Measurements from ENCODE around the gene TOM1. TPM values are rescaled to one million over a fixed set of nuclear protein-coding genes. Genes with fewer than 3 reads are reported as not detected.

TOM1 gene
- total RNA-seq, 1 experiment from 2014 or later: 22.3 TPM

GRCh38 chr22:35348026-35348590 is 48.4 kb downstream of the TOM1 start:
- H2BK12ac ChIP-seq (ENCODE audit: insufficient read length, low read depth, low read length): no peak overlapping the region
- H3K56ac ChIP-seq (ENCODE audit: insufficient read length, low read depth, low read length): no peak overlapping the region

More at GRCh38 chr22:35348026-35348590, 48.4 kb downstream of the TOM1 start:
- Histone ChIP-seq H3K27ac (ENCODE audit: insufficient read length, low read depth, low read length) (no peak overlapping the region), H3T11ph (ENCODE audit: low read length) (no peak overlapping the region), H3K4me1 (ENCODE audit: insufficient read depth, low read length) (no peaks in the 10 kb centered on the region), H3K27me3 (ENCODE audit: insufficient read depth, low read length) (no peaks in the 10 kb centered on the region), H2BK20ac (ENCODE audit: low read depth, low read length, poor library complexity, severe bottlenecking) (no peak overlapping the region), H4K91ac (ENCODE audit: insufficient read length, low read depth, low read length) (no peak overlapping the region), H3K79me1 (ENCODE audit: insufficient read depth, low read depth, low read length, poor library complexity, severe bottlenecking) (no peaks in the 10 kb centered on the region), H3K9ac (ENCODE audit: extremely low read depth, insufficient read length, low read length) (no peak overlapping the region), H3K23ac (ENCODE audit: insufficient read length, low read depth, low read length) (no peak overlapping the region), H3K18ac (ENCODE audit: insufficient read length, low read depth, low read length) (no peak overlapping the region), H2BK120ac (ENCODE audit: low read depth, low read length, poor library complexity, severe bottlenecking) (no peak overlapping the region), H3K9me3 (ENCODE audit: control insufficient read depth, low read depth, low read length) (no peaks in the 10 kb centered on the region), H3K4ac (ENCODE audit: low read depth, low read length) (no peak overlapping the region), H3K23me2 (ENCODE audit: insufficient read length, low read depth, low read length, poor library complexity, severe bottlenecking) (peaks cover 7% of the 10 kb centered on the region), H2BK5ac (ENCODE audit: insufficient read length, low read length) (no peak overlapping the region), H4K20me1 (ENCODE audit: control insufficient read depth, insufficient read depth, insufficient read length) (no peaks in the 10 kb centered on the region), H2AK5ac (ENCODE audit: insufficient read length, low read length) (no peak overlapping the region), H3K14ac (ENCODE audit: insufficient read depth, low read length) (no peak overlapping the region), H2AFZ (ENCODE audit: low read length) (no peak overlapping the region), H2BK15ac (ENCODE audit: low read depth, low read length) (no peak overlapping the region), H4K8ac (replicated peaks; ENCODE audit: insufficient read length, low read depth, low read length) (no peak overlapping the region), H3K4me2 (ENCODE audit: insufficient read depth, insufficient read length, low read length) (no peak overlapping the region), H4K5ac (ENCODE audit: insufficient read length, low read depth, low read length) (no peak overlapping the region), H3K79me2 (ENCODE audit: insufficient read depth, low read length) (no peaks in the 10 kb centered on the region; the same call in 1 of the 2 replicates)
- Mint-ChIP-seq H3K27me3 (ENCODE audit: low read depth) (peaks cover 12% of the 10 kb centered on the region), H3K36me3 (ENCODE audit: insufficient read depth in 1 of 3, low read depth in 3 of 3) (no peaks in the 10 kb centered on the region; a peak in 3 of 7 replicates), H3K4me1 (peaks cover 18 to 27% of the 10 kb centered on the region in 2 experiments), H3K9me3 (no peaks in the 10 kb centered on the region), H3K4me3 (no peak overlapping the region; a peak in 1 of 5 replicates), H3K27ac (peak overlapping the region in 2 of 3 experiments; percentile 34 to 71; a peak in 2 of 7 replicates)
- WGBS (ENCODE audit: extremely low coverage, insufficient read length, low lambda C conversion rate): no CpG with 5 or more reads among the region's 18 CpGs
- DNase-seq: no peak
- no peak for TF ChIP-seq CTCF (conservative IDR thresholded peaks at IDR 0.05)
